GM15510 (cell line): ENCODE data around the gene TMOD1.

Experiments
- POLR2A ChIP-seq: IDR thresholded peaks from 3 replicates; pipeline ENCODE4 v1.6.1; 2011; ENCODE audit warnings: borderline replicate concordance; ENCODE audit not compliant: insufficient read length; ENCODE audit errors: extremely low read depth

Gene TMOD1

DNA sequence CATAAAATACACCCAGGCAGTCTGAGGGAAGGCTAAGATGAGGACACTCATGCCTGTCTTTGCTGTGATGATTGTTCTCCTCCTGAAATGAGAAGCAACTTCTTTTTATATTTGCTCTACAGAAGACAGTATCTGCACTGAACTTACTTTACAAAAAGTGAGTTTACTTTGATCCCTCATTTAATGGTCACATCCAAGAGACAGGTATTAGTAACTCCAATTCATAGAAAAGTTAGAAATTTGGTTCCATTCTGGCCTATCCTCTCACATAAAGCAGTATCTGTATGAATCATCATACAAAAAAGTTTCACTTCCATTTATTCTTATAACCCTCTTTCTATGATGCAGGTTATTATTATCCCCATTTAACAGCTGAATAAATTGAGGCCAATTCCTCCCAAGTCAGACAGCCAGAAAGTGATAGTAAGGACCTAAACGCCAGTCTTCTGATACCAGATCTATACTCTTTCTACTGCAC, 116.5 kb downstream of the TMOD1 start:
- TF ChIP-seq POLR2A, result no peak

GRCh38 chr9:97623946-97624345, 122.5 kb downstream of the TMOD1 start:
- TF ChIP-seq POLR2A, result no peak

- TF ChIP-seq POLR2A, result no peak
Measured at GRCh38 chr9:97625620-97626019, 124.2 kb downstream of the TMOD1 start.

DNA sequence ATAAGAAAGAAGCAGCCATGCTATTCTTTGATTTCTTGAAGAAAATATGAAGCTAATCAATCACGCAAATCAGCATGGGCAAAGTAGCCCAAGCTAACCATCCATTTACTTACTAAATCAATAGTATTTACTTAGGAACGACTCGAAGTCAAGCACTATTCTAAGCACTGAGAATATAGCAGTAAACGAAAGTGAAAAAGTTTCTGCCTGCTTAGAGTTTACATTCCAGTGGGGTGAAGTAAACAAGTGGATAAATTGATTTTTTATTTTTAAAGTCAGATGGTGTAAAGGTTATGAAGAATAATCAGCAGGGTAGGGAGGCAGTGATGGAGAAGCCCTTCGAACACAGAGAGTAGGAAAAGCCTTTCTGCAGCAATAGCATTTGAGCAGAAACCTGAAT, 126.2 kb downstream of the TMOD1 start:
- TF ChIP-seq POLR2A, result no peak

DNA sequence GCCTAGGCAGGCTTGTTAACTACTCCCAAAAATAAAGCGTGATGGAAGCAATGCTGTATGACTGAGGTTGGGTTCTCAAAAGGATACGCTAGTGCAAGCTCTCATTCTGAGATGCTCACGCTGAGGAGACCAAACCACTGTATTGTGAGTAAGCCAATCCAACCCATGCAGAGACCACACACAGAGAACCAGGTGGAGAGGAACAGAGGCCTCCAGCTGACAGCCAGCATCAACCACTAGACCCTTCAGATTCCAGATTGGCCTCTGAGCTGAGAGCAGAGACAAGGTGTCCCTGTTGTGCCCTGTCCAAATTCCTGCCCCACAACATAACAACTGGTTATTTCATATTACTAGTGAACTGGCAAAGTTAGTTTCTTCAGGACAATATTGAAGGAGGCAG, 127.2 kb downstream of the TMOD1 start:
- TF ChIP-seq POLR2A, result no peak

DNA sequence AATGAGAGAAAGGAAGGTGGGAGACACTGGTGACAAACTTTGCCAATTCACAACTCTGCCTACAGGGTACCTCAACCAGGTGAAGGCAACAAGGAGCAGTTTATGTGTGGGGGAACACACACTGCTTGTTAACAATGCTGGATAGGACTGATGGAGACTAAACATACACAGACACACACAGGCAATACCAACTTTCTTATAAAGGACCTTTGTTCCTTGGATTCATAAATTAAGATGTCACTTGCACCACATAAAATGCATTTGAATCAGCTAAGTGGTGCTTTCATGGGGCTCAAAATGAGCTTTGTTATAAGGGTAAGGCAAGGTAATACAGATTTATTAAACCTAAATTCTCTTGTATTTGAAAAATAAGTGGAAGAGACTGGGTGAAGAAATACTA, 127.7 kb downstream of the TMOD1 start:
- TF ChIP-seq POLR2A, result no peak

DNA sequence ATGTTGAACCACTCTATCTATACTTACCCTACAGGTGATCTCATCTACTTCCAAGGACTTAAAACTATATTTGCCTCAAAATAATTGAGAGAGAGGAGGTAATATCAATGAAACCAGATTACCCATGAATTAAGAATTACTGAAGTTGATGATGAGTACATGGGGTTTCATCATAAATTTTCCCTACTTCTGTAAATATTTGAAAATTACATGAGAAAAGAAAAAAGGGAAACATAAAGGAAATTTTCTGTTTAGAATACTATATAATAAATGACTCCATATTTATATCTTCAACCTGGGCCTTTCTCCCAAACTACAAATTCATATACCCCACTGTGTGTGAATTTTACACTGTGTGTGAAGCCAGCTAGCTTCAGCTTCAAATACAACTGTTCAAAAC, 129.1 kb downstream of the TMOD1 start:
- TF ChIP-seq POLR2A, result no peak

GRCh38 chr9:97632248-97632984, 130.9 kb downstream of the TMOD1 start:
- no peak for TF ChIP-seq POLR2A

- peak; percentile 93 for TF ChIP-seq POLR2A
Measured at GRCh38 chr9:97632985-97633858, 131.8 kb downstream of the TMOD1 start, which contains the start of the genes NCBP1 and TSTD2. TSS of gene NCBP1 (plus strand) at chr9:97633821. CDS start at chr9:97633882, 61 bp downstream. TSS of gene TSTD2 (minus strand) at chr9:97633368. CDS start at chr9:97627562, 5,806 bp downstream.

GRCh38 chr9:97633859-97634490, 132.5 kb downstream of the TMOD1 start:
- TF ChIP-seq POLR2A, result no peak

DNA sequence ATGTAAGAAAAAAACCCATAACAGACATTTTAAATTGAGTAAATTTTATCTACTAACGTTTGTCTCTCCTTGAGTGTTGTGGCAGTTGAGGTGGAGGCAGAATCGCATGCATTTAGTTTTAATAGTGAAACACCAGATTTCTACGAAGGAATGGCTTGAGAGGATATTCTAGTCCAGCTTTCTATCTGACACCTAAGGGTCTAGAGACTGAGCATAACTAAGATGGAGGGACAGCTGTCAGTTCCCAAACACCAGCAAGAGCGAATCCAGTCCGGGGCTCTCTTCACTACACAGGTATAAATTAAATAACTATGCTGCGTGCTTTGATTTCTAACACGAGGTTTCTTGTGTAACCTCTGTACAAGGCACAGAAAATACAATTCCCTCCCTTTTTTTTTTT, 133.6 kb downstream of the TMOD1 start:
- TF ChIP-seq POLR2A, result no peak

DNA sequence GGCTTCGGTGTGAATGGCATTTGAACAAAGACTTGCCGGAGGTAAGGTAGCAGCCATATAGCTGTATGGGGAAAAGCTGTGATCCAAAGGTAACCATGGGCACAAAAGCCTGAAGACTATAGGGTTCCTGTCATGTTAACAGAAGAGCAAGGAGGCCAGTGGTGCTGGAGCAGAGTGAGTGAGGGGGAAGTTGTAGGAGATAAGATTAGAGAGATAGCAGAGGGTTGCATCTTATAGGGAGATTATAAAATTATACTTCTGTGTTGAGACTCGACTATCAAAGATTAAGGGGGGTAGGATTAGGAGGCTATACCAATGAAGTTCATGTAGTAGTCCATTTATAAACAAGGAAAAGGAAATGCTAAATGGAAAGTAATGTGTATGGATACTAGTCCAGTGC, 135.4 kb downstream of the TMOD1 start:
- TF ChIP-seq POLR2A, result no peak

DNA sequence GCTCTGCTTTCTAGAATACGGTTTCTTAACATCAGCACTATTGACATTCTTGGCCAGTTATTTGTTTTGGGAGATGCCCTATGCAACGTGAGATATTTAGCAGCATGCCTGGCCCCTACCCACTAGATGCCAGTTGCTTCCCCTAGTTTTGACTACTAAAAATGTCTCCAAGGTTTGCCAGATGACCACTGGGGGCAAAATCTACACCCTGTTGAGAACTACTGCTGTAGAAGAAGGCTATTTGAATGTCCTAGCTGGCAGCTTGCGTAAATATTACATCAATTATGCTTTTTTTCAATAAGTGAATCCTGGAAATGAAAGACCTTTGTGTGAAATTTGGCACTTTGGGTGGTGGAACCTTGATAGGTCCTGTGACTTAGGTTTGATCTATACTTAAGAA, 137.2 kb downstream of the TMOD1 start:
- TF ChIP-seq POLR2A, result no peak

- TF ChIP-seq POLR2A, result no peak
Measured at GRCh38 chr9:97640325-97640724, 138.9 kb downstream of the TMOD1 start.

- no peak for TF ChIP-seq POLR2A
Measured at GRCh38 chr9:97645720-97646119, 144.3 kb downstream of the TMOD1 start.

DNA sequence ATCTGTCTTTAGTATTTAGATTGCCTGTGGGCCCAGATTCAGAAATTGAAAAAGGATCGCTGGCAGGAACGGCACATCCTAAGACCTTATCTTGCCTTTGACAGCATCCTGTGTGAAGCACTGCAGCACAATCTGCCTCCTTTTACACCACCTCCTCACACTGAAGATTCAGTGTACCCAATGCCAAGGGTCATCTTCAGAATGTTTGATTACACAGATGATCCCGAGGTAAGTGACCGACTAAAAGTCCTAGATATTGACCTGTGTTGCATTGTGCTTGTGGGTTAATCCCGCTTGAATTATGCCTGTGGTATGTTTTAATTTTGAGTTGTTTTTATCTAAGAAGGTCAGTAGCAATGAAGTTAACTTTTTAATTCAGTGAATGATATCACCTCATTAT, 146.5 kb downstream of the TMOD1 start:
- no peak for TF ChIP-seq POLR2A
